Gastroesophageal sphincter (tissue), 4 donors: ENCODE results near the gene SPTBN5. TPM values are rescaled to one million over a fixed set of nuclear protein-coding genes. Genes with fewer than 3 reads are reported as not detected.
"Not testable (repeated sequence)": the region's sequence is repeated elsewhere in the genome, so short reads cannot be mapped to it uniquely, and the experiment has no call there.

Experiments
- ATAC-seq: fragments of 150-250 bp; one replicate; pipeline ENCODE4 v1.9.1; 2016; ENCODE audit warnings: mild to moderate bottlenecking, moderate library complexity
- H3K27ac ChIP-seq, 4 donors: fragments of 200-600 bp; sonication (generic) in 3 of 4; 1 replicate in 3 of 4; 2 replicates in 1 of 4; pipeline ENCODE4 v1.5.1; 2016 to 2019
- H3K27me3 ChIP-seq: fragments of 200-600 bp; sonication (generic); one replicate; pipeline ENCODE4 v1.5.1; 2019
- H3K36me3 ChIP-seq, 2 donors: fragments of 200-600 bp; sonication (generic); one replicate each; pipeline ENCODE4 v1.5.1; 2019; ENCODE audit warnings: control low read depth in 1 of 2
- H3K4me1 ChIP-seq, 3 donors: fragments of 200-600 bp; sonication (generic); 1 replicate in 2 of 3; 2 replicates in 1 of 3; pipeline ENCODE4 v1.5.1; 2016 to 2019; ENCODE audit warnings: control low read depth in 2 of 3
- H3K4me3 ChIP-seq, 2 donors: fragments of 200-600 bp; sonication (generic); one replicate each; pipeline ENCODE4 v1.5.1; 2019; ENCODE audit warnings: mild to moderate bottlenecking in 1 of 2, moderate library complexity in 1 of 2
- H3K9me3 ChIP-seq, 3 donors: fragments of 200-600 bp; sonication (generic); one replicate each; pipeline ENCODE4 v1.5.1; 2017 to 2019; ENCODE audit warnings: control low read depth in 2 of 3
- EP300 ChIP-seq: sonication (generic); formaldehyde crosslinking; IDR thresholded peaks from one replicate; pipeline ENCODE4 v1.6.1; 2017; ENCODE audit warnings: antibody characterized with exemption, mild to moderate bottlenecking
- POLR2A ChIP-seq, 2 donors: fragments of 450-650 bp; IDR thresholded peaks; one replicate each; pipeline ENCODE4 v1.6.1; 2017; ENCODE audit warnings: antibody characterized with exemption in 2 of 2, mild to moderate bottlenecking in 2 of 2, moderate library complexity in 1 of 2
- POLR2AphosphoS5 ChIP-seq: sonication (generic); formaldehyde crosslinking; IDR thresholded peaks from one replicate; pipeline ENCODE4 v1.6.1; 2017; ENCODE audit warnings: antibody characterized with exemption
- WGBS, 2 donors: methylation state at CpG; one replicate each; pipeline ENCODE4 v1.1.5; 2018; ENCODE audit warnings: low coverage in 1 of 2; 5-methylcytosine and 5-hydroxymethylcytosine counted together
- total RNA-seq, 4 donors: library from RNA; depleted of rRNA; stranded (reverse); fragments of >200 nt; gene quantifications; one replicate each; pipeline ENCODE4 v1.1.0, GENCODE V29; 2016
- TF ChIP-seq, protein P1 (sequence below), 4 experiments: fragments of 200-600 bp in 2 of 4; fragments of 450-650 bp in 2 of 4; sonication (generic) in 1 of 4; IDR thresholded peaks; one replicate each; pipeline ENCODE4 v1.5.1; 2017 to 2019; ENCODE audit warnings: antibody characterized with exemption in 4 of 4, mild to moderate bottlenecking in 2 of 4, moderate library complexity in 2 of 4

Gene SPTBN5
- total RNA-seq, 4 donors from 2014 or later = 0.13 to 0.93 (median 0.38) TPM

DNA sequence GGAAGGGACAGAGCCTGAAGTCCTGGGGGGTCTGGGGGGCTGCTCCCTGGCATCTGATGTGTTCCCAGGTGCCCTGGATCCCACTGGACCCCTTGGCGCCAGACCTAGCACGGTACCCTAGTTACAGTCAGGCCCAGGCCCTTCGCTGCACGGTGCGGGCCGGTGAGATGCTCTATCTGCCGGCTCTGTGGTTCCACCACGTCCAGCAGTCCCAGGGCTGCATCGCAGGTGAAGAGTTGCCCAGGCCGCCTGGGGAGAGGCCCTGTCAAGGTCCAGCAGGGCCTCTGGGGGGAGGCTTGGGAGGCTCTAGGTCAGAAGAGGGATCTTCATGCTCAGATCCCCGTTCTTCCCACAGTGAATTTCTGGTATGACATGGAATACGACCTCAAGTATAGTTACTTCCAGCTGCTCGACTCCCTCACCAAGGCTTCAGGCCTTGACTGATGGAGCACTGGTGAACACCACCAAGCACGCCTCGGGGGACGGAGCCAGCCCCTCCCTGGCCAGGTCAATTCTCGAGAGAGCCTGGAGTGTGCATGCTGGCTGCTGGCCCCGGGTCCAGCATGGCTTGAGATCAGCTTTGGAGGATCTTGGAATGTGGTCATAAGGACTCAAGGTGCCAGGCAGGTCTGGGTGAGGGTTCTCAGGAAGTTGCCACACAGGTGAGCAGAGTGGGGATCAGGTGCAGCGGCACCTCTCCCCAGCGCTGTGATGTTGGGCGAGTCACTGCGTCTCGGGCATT, 57.0 kb downstream of the SPTBN5 start:
- H3K36me3 ChIP-seq = peaks cover 0 to 71% of the 10 kb centered on the region in 2 donors

DNA sequence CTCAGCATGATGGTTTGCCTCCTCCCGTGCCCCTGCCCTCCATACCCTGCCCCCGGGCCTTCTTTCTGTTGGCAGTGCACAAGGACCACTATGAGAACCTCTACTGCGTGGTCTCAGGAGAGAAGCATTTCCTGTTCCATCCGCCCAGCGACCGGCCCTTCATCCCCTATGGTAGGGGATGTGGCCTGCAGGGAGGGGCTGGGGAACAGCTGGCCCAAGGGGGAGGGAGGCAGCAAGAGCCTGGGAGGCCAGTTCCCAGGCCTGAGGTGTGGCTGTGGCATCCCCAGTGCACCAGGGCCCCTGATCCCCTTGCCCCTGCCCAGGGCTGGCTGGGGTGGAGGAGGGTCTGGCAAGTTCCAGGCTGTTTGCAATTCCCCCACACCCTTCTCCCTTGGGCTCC, 57.8 kb downstream of the SPTBN5 start:
- TF ChIP-seq POLR2A (IDR thresholded peaks at IDR 0.05) = no peak
- no peak for TF ChIP-seq POLR2AphosphoS5
- TF ChIP-seq EP300 = no peak
- H3K4me1 ChIP-seq = no peaks in the 10 kb centered on the region
- H3K27me3 ChIP-seq = no peaks in the 10 kb centered on the region
- H3K4me3 ChIP-seq = no peak overlapping the region
- peaks cover 0 to 71% of the 10 kb centered on the region in 2 donors for H3K36me3 ChIP-seq
- H3K9me3 ChIP-seq = no peaks in the 10 kb centered on the region
- H3K27ac ChIP-seq = no peak overlapping the region
- ATAC-seq = no peak
- no CpG with 5 or more reads among the region's 6 CpGs for WGBS, 2 donors

More for the DNA sequence above, 57.0 kb downstream of the SPTBN5 start:
- H3K4me1 ChIP-seq = no peaks in the 10 kb centered on the region
- no peak overlapping the region for H3K4me3 ChIP-seq
- 90 to 100% methylated on average over 1 to 7 of the region's 23 CpGs for WGBS, 2 donors
- H3K27ac ChIP-seq = no peak overlapping the region
- H3K27me3 ChIP-seq = no peaks in the 10 kb centered on the region
- TF ChIP-seq, protein P1, sequence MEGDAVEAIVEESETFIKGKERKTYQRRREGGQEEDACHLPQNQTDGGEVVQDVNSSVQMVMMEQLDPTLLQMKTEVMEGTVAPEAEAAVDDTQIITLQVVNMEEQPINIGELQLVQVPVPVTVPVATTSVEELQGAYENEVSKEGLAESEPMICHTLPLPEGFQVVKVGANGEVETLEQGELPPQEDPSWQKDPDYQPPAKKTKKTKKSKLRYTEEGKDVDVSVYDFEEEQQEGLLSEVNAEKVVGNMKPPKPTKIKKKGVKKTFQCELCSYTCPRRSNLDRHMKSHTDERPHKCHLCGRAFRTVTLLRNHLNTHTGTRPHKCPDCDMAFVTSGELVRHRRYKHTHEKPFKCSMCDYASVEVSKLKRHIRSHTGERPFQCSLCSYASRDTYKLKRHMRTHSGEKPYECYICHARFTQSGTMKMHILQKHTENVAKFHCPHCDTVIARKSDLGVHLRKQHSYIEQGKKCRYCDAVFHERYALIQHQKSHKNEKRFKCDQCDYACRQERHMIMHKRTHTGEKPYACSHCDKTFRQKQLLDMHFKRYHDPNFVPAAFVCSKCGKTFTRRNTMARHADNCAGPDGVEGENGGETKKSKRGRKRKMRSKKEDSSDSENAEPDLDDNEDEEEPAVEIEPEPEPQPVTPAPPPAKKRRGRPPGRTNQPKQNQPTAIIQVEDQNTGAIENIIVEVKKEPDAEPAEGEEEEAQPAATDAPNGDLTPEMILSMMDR (IDR thresholded peaks at IDR 0.05) = no peak
- no peak for TF ChIP-seq EP300
- no peak for TF ChIP-seq POLR2AphosphoS5
- TF ChIP-seq POLR2A (IDR thresholded peaks at IDR 0.05) = no peak
- no peak for ATAC-seq
- H3K9me3 ChIP-seq = no peaks in the 10 kb centered on the region

DNA sequence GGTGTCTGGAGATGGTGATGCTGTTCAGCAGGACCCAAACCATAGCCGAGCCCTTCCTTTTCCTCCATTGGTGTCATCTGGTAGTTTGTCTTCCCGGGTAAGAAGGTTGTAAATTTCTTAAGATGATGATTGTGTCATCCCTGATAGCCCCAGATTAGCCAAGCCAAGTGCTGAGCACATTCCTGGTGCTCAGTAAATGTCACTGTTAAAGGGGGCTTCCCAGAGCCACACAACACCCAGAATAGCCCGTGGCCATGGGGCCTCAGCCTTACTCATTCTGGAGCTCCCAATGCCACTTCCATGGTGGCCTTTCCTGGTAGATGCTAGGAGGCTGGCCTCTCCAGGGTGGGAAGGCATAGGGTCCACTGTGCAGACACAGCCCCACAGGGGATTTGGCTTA, 59.8 kb downstream of the SPTBN5 start:
- Histone ChIP-seq H3K36me3 (peaks cover 0 to 67% of the 10 kb centered on the region in 2 donors), H3K4me3 (no peak overlapping the region), H3K27ac (no peak overlapping the region), H3K9me3 (no peaks in the 10 kb centered on the region), H3K27me3 (no peaks in the 10 kb centered on the region), H3K4me1 (peaks cover 0 to 17% (median 8%) of the 10 kb centered on the region in 3 donors)
- TF ChIP-seq, protein P1 (IDR thresholded peaks at IDR 0.05) = no peak
- TF ChIP-seq POLR2A (IDR thresholded peaks at IDR 0.05) = no peak
- no peak for TF ChIP-seq EP300
- TF ChIP-seq POLR2AphosphoS5 = no peak
- ATAC-seq = no peak
- 93% methylated on average over 3 of the region's 3 CpGs; no CpG with 5 or more reads in 1 of the 2 donors for WGBS, 2 donors

DNA sequence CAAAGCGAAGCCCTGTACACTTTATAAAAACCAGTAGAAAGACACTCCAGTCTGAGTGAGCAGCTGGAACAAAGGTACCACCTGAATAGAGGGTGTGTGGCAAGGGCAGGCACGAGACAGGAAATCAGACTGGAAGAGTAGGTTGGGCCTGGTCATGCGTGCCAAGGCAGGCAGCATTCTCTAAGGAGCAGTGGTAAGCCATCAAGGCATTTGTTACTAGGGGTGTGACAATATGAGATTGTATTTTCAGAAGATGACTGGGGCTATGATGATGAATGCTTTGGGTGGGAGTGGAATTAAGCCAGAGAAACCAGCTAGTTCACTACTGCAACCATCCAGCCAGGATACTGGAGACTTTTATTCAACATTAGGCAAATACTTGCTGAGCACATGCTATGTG, 61.0 kb downstream of the SPTBN5 start:
- Histone ChIP-seq H3K27ac (no peak overlapping the region), H3K4me3 (no peak overlapping the region), H3K9me3 (no peaks in the 10 kb centered on the region), H3K27me3 (no peaks in the 10 kb centered on the region), H3K4me1 (peaks cover 0 to 24% (median 13%) of the 10 kb centered on the region in 3 donors), H3K36me3 (peaks cover 0 to 62% of the 10 kb centered on the region in 2 donors)
- no peak for ATAC-seq
- WGBS, 2 donors = 60 to 83% methylated on average over 1 to 3 of the region's 3 CpGs
- no peak for TF ChIP-seq POLR2AphosphoS5

DNA sequence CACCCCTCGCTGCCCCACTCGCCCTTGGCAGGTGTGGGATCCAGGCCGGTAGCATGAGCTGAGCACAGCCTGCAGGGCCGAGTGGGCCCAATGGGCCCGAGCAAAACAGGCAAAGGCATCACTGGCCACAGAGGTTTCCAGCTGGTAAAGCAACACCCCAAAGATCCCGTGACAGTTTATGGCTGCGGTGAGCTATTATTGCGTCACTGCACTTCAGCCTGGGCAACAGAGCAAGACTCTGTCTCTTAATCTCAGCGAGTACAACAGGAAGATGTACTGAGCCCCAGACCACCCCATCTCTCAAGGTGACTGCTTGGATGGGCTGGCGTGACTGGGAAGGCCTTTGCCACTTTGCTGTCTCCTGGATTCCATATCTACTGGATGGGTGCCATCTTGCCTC, 61.6 kb downstream of the SPTBN5 start:
- no peak for ATAC-seq
- no peak overlapping the region for H3K27ac ChIP-seq
- no peak for TF ChIP-seq EP300
- no peaks in the 10 kb centered on the region for H3K27me3 ChIP-seq
- H3K4me1 ChIP-seq = peaks cover 0 to 28% (median 13%) of the 10 kb centered on the region in 3 donors
- no peaks in the 10 kb centered on the region for H3K9me3 ChIP-seq
- WGBS, 2 donors = 96% methylated on average over 6 of the region's 10 CpGs; no CpG with 5 or more reads in 1 of the 2 donors
- H3K36me3 ChIP-seq = peaks cover 0 to 55% of the 10 kb centered on the region in 2 donors
- no peak overlapping the region for H3K4me3 ChIP-seq

DNA sequence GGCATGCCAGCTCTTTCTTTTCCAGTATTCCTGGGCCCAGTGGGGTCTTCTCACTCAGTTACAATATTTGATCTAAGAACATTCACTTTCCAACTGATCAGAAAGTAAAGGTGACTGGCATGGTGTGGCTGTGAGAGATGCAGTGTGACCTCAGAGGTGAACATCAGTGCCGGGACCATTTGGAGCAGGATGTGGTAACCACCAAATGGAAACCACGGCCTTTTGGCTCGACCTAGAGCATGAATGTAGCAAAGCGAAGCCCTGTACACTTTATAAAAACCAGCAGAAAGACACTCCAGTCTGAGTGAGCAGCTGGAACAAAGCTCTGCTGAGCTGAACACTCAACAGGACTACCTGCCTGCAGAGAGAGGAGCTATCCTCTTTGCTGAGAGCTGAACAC, 62.6 kb downstream of the SPTBN5 start:
- H3K27ac ChIP-seq, ATAC-seq, H3K27me3 ChIP-seq, H3K4me3 ChIP-seq, H3K9me3 ChIP-seq: not testable (repeated sequence)
- H3K4me1 ChIP-seq = peaks cover 0 to 31% (median 13%) of the 10 kb centered on the region in 3 donors
- H3K36me3 ChIP-seq = peaks cover 0 to 46% of the 10 kb centered on the region in 2 donors
- WGBS, 2 donors = 89 to 90% methylated on average over 4 of the region's 4 CpGs

DNA sequence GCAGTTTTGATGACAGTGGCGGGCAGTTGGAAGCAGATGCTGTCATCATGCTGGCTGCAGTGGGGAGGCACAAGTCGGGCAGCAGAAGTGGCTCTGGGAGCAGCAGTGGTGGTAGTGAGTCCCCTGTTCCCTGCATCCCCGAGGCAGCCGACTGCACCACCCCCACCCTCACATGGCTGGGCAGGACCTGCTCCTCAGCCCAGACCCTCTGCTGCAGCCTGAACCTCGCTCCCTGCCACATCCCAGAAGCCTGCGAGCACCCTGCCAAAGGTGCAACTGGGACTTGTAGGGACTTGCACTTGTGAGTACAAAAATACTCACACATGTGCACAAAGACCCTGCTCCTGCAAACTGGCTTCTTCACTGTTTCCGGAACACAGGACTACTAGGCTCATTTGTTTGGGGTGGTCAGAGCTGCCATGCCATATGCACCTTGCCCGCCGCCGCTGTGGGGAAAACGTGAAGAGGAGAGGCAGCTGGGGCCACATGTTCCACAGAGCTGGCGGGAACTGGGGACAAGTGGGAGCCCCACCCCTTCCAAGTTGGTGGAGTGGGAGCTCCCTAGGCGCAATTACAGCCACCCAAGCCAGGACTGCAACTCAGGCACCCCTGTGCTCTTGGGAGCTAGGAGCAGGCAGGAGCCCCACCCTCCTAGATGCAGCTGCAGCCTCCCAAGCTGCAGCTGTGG, 63.8 kb downstream of the SPTBN5 start:
- 88% methylated on average over 1 to 4 of the region's 13 CpGs for WGBS, 2 donors

More for the DNA sequence above, 63.8 kb downstream of the SPTBN5 start:
- Histone ChIP-seq H3K9me3 (no peaks in the 10 kb centered on the region), H3K27me3 (no peaks in the 10 kb centered on the region), H3K4me1 (peaks cover 0 to 31% (median 13%) of the 10 kb centered on the region in 3 donors), H3K4me3 (no peak overlapping the region), H3K27ac (no peak overlapping the region), H3K36me3 (peaks cover 0 to 44% of the 10 kb centered on the region in 2 donors)
- TF ChIP-seq, protein P1 (IDR thresholded peaks at IDR 0.05) = no peak
- TF ChIP-seq EP300 (no peak), POLR2AphosphoS5 (no peak), POLR2A (IDR thresholded peaks at IDR 0.05) (no peak)
- no peak for ATAC-seq
